GM12891 (cell line): ENCODE data around the gene SET.

Experiments used
- POLR2A ChIP-seq: IDR thresholded peaks from 2 replicates; pipeline ENCODE4 v1.6.1; 2011; ENCODE audit warnings: low read depth, low read length, control low read depth
- POLR2AphosphoS5 ChIP-seq: IDR thresholded peaks from 2 replicates; pipeline ENCODE4 v1.6.1; 2011; ENCODE audit warnings: low read depth, low read length, control low read depth
- POU2F2 ChIP-seq: IDR thresholded peaks from 2 replicates; pipeline ENCODE4 v1.6.1; 2011; ENCODE audit warnings: low read depth, mild to moderate bottlenecking, control low read depth, low read length, moderate library complexity
- TAF1 ChIP-seq: IDR thresholded peaks from 2 replicates; pipeline ENCODE4 v1.6.1; 2011; ENCODE audit warnings: low read depth, low read length, control low read depth

- no peak for TF ChIP-seq POU2F2
- TF ChIP-seq POLR2AphosphoS5: no peak
- TF ChIP-seq POLR2A: no peak
- no peak for TF ChIP-seq TAF1
These were observed 14.8 kb downstream of the SET start for GRCh38 chr9:128703616-128704355.
